ENCODE results near the gene TRDN.
"Not testable (repeated sequence)": the region's sequence is repeated elsewhere in the genome, so short reads cannot be mapped to it uniquely, and the experiment has no call there.

Gene TRDN

DNA sequence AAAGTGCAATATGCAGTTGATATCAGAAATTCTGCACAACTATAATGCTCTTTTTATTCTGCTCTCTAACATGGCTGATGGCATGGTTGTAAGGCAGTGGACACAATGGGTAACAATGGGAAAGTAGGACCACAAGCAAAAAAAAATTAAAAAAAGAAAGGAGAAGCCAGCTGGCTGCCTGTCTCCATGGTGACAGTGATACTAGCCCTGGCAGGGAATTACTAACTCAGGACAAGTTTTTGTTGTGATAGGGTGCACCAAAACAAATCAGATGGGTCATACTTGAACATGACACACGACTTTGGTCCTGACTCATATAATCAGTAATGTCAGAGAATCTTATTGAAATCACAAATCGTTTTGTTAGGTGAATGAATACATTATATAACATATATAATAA is 169.4 kb downstream of the TRDN start:
- Histone ChIP-seq H3K4me2 (no peak overlapping the region), H3K36me3 (no peaks in the 10 kb centered on the region), H3K4me3 (no peak overlapping the region), H3K27me3 (no peaks in the 10 kb centered on the region), H3K27ac (no peak overlapping the region), H4K20me1 (no peaks in the 10 kb centered on the region), H3K9ac (no peak overlapping the region), H3K9me3 (no peaks in the 10 kb centered on the region), H3K4me1 (no peaks in the 10 kb centered on the region)
- no peak for TF ChIP-seq Cebpa-rat (IDR thresholded peaks at IDR 0.05)

DNA sequence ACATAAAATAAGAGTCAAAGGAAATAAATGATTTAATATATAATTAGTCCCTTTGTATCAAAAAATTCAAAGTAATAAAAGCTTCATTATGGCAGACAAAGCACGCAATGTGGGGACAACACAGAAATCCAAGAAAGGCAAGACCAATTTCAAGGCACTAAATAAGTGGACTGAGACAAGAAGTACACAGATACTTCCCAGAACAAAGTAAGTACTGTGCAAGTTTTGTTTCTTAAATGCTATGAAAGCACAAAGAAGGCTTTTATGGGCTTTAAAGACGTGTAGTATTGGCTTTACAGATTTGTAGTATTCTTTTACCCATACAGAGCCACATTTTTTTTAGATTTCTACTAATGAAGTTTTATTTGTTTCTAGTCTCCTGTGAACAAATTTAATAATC is 174.6 kb downstream of the TRDN start:
- Histone ChIP-seq H4K20me1 (no peaks in the 10 kb centered on the region), H3K36me3 (no peaks in the 10 kb centered on the region), H3K27ac (no peak overlapping the region), H3K9ac (no peak overlapping the region), H3K4me2 (no peak overlapping the region), H3K27me3 (no peaks in the 10 kb centered on the region), H3K4me1 (no peaks in the 10 kb centered on the region), H3K4me3 (no peak overlapping the region), H3K9me3 (no peaks in the 10 kb centered on the region)
- no peak for TF ChIP-seq Cebpa-rat (IDR thresholded peaks at IDR 0.05)

DNA sequence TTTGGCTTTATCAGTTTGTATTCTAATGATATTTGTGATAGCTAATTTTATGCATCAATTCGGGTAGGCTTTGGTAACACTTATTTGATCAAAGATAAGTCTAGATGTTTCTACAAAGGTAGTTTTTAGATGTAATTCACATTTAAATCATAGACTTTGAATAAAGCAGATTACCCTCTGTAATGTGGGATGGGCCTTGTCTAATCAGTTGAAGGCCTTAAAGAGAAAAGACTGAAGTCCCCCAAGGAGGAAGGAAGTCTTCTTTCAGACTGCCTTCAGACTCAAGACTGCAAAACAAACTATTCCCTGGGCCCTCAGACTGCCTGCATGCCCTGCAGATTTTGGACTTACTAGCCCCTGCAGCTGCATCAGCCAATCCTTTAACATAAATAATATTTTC is 178.5 kb downstream of the TRDN start:
- TF ChIP-seq Cebpa-rat (IDR thresholded peaks at IDR 0.05): no peak
- H3K4me3 ChIP-seq: no peak overlapping the region
- H3K9me3 ChIP-seq: no peaks in the 10 kb centered on the region
- H3K9ac ChIP-seq: no peak overlapping the region
- H4K20me1 ChIP-seq: no peaks in the 10 kb centered on the region
- H3K4me2 ChIP-seq: no peak overlapping the region
- no peaks in the 10 kb centered on the region for H3K27me3 ChIP-seq
- no peaks in the 10 kb centered on the region for H3K36me3 ChIP-seq
- no peaks in the 10 kb centered on the region for H3K4me1 ChIP-seq
- H3K27ac ChIP-seq: no peak overlapping the region

DNA sequence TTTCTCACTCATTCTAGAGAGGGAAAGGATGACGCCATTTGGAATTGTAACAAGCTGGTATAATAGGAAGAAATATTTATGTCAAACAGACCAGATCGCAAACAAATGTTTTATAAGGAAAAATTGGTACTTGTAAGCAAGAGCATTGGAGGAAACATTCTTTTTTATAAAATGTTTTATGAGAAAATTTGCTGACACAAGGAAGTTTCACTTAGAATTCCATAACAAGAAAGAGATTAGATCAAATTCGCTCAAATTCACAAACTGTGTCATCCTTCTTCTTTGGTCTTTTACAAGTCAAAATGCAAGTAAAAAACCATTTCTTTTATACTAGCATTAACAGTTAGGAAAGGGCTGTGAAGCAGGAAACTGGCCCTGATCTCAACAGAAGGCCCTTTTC is 179.9 kb downstream of the TRDN start:
- no peak overlapping the region for H3K9ac ChIP-seq
- no peaks in the 10 kb centered on the region for H3K27me3 ChIP-seq
- no peaks in the 10 kb centered on the region for H4K20me1 ChIP-seq
- no peak for TF ChIP-seq Cebpa-rat (IDR thresholded peaks at IDR 0.05)
- H3K4me2 ChIP-seq: no peak overlapping the region
- H3K4me3 ChIP-seq: no peak overlapping the region
- H3K9me3 ChIP-seq: no peaks in the 10 kb centered on the region
- H3K4me1 ChIP-seq: no peaks in the 10 kb centered on the region
- H3K27ac ChIP-seq: no peak overlapping the region
- H3K36me3 ChIP-seq: no peaks in the 10 kb centered on the region

DNA sequence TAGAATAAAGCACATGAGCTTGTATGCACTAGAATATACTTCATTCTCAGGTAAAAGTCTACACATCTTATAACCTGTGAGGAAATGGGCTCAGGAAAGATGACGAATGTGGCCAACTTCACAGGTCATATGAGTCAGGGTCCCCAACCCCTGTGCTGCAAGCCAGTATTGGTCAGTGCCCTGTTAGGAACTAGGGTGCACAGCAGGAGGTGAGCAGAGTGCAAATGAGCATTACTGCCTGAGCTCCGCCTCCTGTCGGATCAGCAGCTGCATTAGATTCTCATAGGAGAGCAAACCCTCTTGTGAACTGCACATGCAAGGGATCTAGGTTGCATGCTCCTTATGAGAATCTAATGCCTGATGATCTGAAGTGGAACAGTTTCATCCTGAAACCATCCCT is 182.3 kb downstream of the TRDN start:
- H3K4me1 ChIP-seq: no peaks in the 10 kb centered on the region
- H3K27me3 ChIP-seq: no peaks in the 10 kb centered on the region
- H3K9ac ChIP-seq: no peak overlapping the region
- H4K20me1 ChIP-seq: no peaks in the 10 kb centered on the region
- TF ChIP-seq Cebpa-rat (IDR thresholded peaks at IDR 0.05): no peak
- no peaks in the 10 kb centered on the region for H3K9me3 ChIP-seq
- no peak overlapping the region for H3K27ac ChIP-seq
- H3K4me3 ChIP-seq: no peak overlapping the region
- no peaks in the 10 kb centered on the region for H3K36me3 ChIP-seq
- no peak overlapping the region for H3K4me2 ChIP-seq

DNA sequence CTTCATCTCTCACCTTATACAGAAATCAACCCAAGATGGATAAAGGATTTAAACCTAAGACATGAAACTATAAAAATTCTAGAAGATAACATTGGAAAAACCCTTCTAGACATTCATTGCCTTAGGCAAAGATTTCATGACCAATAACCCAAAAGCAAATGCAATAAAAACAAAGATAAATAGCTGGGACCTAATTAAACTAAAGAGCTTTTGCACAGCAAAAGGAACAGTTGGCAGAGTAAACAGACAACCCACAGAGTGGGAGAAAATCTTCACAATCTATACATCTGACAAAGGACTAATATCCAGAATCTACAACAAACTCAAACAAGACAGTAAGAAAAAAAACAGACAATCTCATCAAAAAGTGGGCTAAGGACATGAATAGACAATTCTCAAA is 183.7 kb downstream of the TRDN start:
- not testable (repeated sequence) for H3K4me3 ChIP-seq, H3K27me3 ChIP-seq, H3K36me3 ChIP-seq, H3K9ac ChIP-seq, H3K27ac ChIP-seq, H3K4me1 ChIP-seq, H3K9me3 ChIP-seq, H3K4me2 ChIP-seq, H4K20me1 ChIP-seq

DNA sequence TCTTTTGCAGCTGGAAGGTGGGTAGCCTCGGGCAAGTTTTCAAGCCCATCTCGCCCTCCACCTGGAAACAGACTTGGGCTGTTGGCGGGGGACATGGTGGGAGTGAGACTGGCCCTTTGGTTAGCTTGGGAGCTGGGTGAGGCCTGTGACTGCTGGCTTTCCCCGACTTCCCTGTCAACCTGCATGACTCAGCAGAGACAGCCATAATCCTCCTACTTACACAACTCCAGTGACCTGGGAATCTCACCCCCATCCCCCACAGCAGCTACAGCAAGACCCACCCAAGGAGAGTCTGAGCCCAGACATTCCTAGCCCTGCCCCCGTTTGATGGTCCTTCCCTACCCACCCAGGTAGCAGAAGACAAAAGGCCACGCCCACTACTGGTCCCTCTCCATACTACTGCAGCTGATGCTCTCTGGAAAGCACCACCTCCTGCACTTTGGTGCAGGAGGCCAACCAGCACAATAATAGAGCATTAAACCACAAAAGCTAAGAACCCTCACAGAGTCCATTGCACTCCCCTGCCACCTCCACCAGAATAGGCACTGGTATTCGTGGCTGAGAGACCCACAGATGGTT is 188.4 kb downstream of the TRDN start:
- Histone ChIP-seq H3K4me3 (no peak overlapping the region), H4K20me1 (no peaks in the 10 kb centered on the region), H3K36me3 (no peaks in the 10 kb centered on the region), H3K9ac (no peak overlapping the region), H3K27me3 (no peaks in the 10 kb centered on the region), H3K4me1 (no peaks in the 10 kb centered on the region), H3K27ac (no peak overlapping the region), H3K9me3 (no peaks in the 10 kb centered on the region), H3K4me2 (no peak overlapping the region)
- TF ChIP-seq Cebpa-rat (IDR thresholded peaks at IDR 0.05): no peak

DNA sequence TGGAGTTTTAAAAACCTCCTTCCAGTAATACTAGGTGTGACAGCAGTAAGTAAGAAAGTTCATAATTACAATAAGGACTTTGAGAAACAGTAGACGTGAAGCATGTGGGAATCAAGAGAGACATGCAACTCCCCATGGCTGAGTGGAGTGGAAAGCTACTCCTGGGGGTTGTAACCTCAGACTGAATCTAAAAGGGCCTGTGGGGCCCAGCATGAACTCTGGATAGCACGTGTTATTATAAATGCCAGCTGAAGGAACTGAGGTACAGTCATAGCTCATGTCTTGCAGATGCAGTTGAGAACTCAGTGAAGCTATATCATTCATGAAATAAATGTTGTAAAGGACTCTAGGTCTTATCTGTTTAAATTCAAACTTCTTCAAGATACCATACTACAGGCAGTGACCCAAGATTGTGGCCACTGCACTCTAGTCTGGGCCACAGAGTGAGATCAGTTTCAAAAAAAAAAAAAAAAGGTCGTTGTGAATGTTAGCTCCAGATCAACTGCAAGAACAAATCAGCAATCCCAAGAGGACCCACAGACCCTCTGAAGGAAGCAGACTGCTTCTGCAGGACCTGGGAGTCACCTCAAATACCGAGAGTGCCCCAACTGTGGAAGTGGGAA is 189.3 kb downstream of the TRDN start:
- Histone ChIP-seq H3K4me1 (no peaks in the 10 kb centered on the region), H4K20me1 (no peaks in the 10 kb centered on the region), H3K36me3 (no peaks in the 10 kb centered on the region), H3K27me3 (no peaks in the 10 kb centered on the region), H3K4me3 (no peak overlapping the region), H3K4me2 (no peak overlapping the region), H3K27ac (no peak overlapping the region), H3K9ac (no peak overlapping the region), H3K9me3 (no peaks in the 10 kb centered on the region)
- TF ChIP-seq Cebpa-rat (IDR thresholded peaks at IDR 0.05): no peak

DNA sequence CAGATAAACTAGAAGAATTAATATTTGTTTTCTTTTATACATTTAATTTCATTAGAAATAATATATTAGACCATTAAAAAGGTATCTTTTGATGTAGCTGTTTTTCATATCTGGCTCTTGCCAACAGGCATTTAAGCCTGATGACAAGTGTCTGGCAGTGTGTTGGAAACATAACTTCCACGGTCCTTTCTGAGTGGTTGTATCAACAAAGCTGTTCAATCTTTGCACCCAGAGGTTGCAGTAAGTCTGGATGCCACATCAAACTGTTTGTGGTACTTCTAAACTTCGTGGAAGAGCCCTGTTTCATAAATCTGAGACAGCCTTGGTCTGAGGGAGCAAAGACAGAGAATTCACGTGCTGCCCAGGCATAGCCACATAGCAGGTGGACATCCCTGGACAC is 197.4 kb downstream of the TRDN start:
- no peaks in the 10 kb centered on the region for H4K20me1 ChIP-seq
- no peak overlapping the region for H3K9ac ChIP-seq
- H3K27me3 ChIP-seq: no peaks in the 10 kb centered on the region
- H3K36me3 ChIP-seq: no peaks in the 10 kb centered on the region
- no peak overlapping the region for H3K4me2 ChIP-seq
- H3K27ac ChIP-seq: no peak overlapping the region
- no peaks in the 10 kb centered on the region for H3K9me3 ChIP-seq
- no peak for TF ChIP-seq Cebpa-rat (IDR thresholded peaks at IDR 0.05)
- H3K4me3 ChIP-seq: no peak overlapping the region
- H3K4me1 ChIP-seq: no peaks in the 10 kb centered on the region

DNA sequence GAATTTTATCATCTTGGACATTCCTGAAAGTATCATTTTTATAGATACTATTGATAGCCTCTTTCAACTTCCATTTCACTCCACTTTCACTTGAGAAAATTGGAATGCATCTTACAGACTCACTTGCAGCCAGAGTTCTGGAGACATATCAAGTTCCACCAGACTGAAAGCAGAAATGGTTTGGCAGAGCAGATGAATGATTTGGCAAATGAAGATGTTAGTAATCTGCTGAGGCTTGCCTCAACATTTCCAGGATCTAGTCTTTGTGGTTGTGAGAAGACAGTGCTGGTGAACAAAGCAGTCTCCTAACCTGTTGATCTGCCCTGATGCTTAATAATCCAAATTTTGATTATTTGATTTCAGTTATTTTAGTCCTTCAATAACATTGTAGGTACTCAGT is 202.6 kb downstream of the TRDN start:
- no peak for TF ChIP-seq Cebpa-rat (IDR thresholded peaks at IDR 0.05)
- Histone ChIP-seq H3K27me3 (no peaks in the 10 kb centered on the region), H3K4me3 (no peak overlapping the region), H3K4me1 (no peaks in the 10 kb centered on the region), H3K27ac (no peak overlapping the region), H3K4me2 (no peak overlapping the region), H3K9ac (no peak overlapping the region), H3K36me3 (no peaks in the 10 kb centered on the region), H3K9me3 (no peaks in the 10 kb centered on the region), H4K20me1 (no peaks in the 10 kb centered on the region)

DNA sequence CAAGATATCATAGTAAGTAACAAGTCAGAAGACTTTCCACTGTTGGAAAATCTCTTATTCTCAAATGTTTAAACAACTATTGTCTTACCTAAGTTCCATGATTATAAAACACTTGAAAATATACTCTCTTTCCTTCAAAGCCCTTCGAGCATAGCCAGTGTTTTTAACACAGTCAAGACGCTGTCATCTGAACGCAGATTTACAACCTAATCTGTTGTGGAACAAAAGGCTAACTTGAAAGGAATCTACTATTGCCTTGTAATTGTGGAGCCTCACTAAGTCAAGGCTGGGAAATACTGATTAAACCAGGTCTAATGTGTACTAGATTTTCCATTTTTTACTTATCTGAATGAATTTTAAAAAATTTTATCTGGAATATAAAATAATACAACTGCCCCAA is 205.8 kb downstream of the TRDN start:
- no peak for TF ChIP-seq Cebpa-rat (IDR thresholded peaks at IDR 0.05)
- H3K9me3 ChIP-seq: no peaks in the 10 kb centered on the region
- no peaks in the 10 kb centered on the region for H3K36me3 ChIP-seq
- no peak overlapping the region for H3K4me2 ChIP-seq
- no peaks in the 10 kb centered on the region for H3K4me1 ChIP-seq
- no peak overlapping the region for H3K4me3 ChIP-seq
- H3K27me3 ChIP-seq: no peaks in the 10 kb centered on the region
- no peaks in the 10 kb centered on the region for H4K20me1 ChIP-seq
- no peak overlapping the region for H3K27ac ChIP-seq
- no peak overlapping the region for H3K9ac ChIP-seq
